Neural cell (in vitro differentiated cells): ENCODE data around the gene SORCS1. TPM values are rescaled to one million over a fixed set of nuclear protein-coding genes. Genes with fewer than 3 reads are reported as not detected.

Experiments used
- H2AFZ ChIP-seq: fragments of 200-600, 300-800 bp; sonication (generic), shearing (Covaris generic); 2 replicates; pipeline ENCODE4 v1.6.0; 2014; ENCODE audit warnings: low read depth, mild to moderate bottlenecking, antibody characterized with exemption, low read length, moderate library complexity
- H3F3A ChIP-seq: fragments of 200-600 bp; shearing (Covaris generic); 2 replicates; pipeline ENCODE4 v1.6.1; 2016; ENCODE audit warnings: mild to moderate bottlenecking, moderate library complexity, mixed read lengths, antibody characterized with exemption, low read length; ENCODE audit not compliant: insufficient read depth, poor library complexity, severe bottlenecking
- H3K27ac ChIP-seq: fragments of 200-600, 300-800 bp; sonication (generic), shearing (Covaris generic); 2 replicates; pipeline ENCODE4 v1.5.1; 2014; ENCODE audit warnings: mild to moderate bottlenecking, low read length, moderate library complexity
- H3K27me3 ChIP-seq: fragments of 300-800, 200-600 bp; sonication (generic), shearing (Covaris generic); 2 replicates; pipeline ENCODE4 v1.6.0; 2014; ENCODE audit warnings: mild to moderate bottlenecking, low read depth, low read length, moderate library complexity; ENCODE audit not compliant: insufficient read depth
- H3K36me3 ChIP-seq: fragments of 300-800, 200-600 bp; sonication (generic), shearing (Covaris generic); 2 replicates; pipeline ENCODE4 v1.5.1; 2014; ENCODE audit warnings: mild to moderate bottlenecking, antibody characterized with exemption, low read length, moderate library complexity; ENCODE audit not compliant: insufficient read depth
- H3K4me2 ChIP-seq: fragments of 300-800, 200-600 bp; sonication (generic), shearing (Covaris generic); 2 replicates; pipeline ENCODE4 v1.6.0; 2014; ENCODE audit warnings: mild to moderate bottlenecking, low read length
- H3K4me3 ChIP-seq: fragments of 300-800, 200-600 bp; sonication (generic), shearing (Covaris generic); 2 replicates; pipeline ENCODE4 v1.5.1; 2014; ENCODE audit warnings: mild to moderate bottlenecking, low read length, moderate library complexity
- H3K79me2 ChIP-seq: fragments of 200-600 bp; shearing (Covaris generic); replicated peaks from 2 replicates; pipeline ENCODE4 v1.6.0; 2014; ENCODE audit warnings: mild to moderate bottlenecking, low read length, moderate library complexity; ENCODE audit not compliant: insufficient read depth
- H3K9ac ChIP-seq: fragments of 300-800, 200-600 bp; sonication (generic), shearing (Covaris generic); 2 replicates; pipeline ENCODE4 v1.6.1; 2016; ENCODE audit warnings: mild to moderate bottlenecking, low read length, mixed read lengths
- H3K9me2 ChIP-seq: fragments of 200-600 bp; shearing (Covaris generic); 2 replicates; pipeline ENCODE4 v1.6.1; 2016; ENCODE audit warnings: mild to moderate bottlenecking, low read length, mixed read lengths; ENCODE audit not compliant: insufficient read depth
- H3K9me3 ChIP-seq: fragments of 200-600, 300-800 bp; sonication (generic), shearing (Covaris generic); 2 replicates; pipeline ENCODE4 v1.6.1; 2016; ENCODE audit warnings: mild to moderate bottlenecking, mixed run types, low read length, moderate library complexity, mixed read lengths
- H4K20me1 ChIP-seq: fragments of 200-600 bp; shearing (Covaris generic); 2 replicates; pipeline ENCODE4 v1.6.1; 2016; ENCODE audit warnings: mild to moderate bottlenecking, mixed run types; ENCODE audit not compliant: insufficient read depth
- CTCF ChIP-seq: fragments of 450-650 bp; IDR thresholded peaks from 2 replicates; pipeline ENCODE4 v1.5.1; 2014; ENCODE audit warnings: antibody characterized with exemption, mild to moderate bottlenecking, moderate library complexity; ENCODE audit not compliant: poor library complexity, severe bottlenecking
- EP300 ChIP-seq: fragments of 450-650 bp; conservative IDR thresholded peaks from 2 replicates; pipeline ENCODE4 v1.6.1; 2014; ENCODE audit warnings: antibody characterized with exemption, mild to moderate bottlenecking, moderate library complexity; ENCODE audit not compliant: poor library complexity, severe bottlenecking
- EZH2 ChIP-seq: fragments of 200-600, 300-800 bp; shearing (Covaris generic), sonication (generic); IDR thresholded peaks from 2 replicates; pipeline ENCODE4 v1.6.1; 2014; ENCODE audit warnings: antibody characterized with exemption, low read length, borderline replicate concordance, mild to moderate bottlenecking; ENCODE audit not compliant: insufficient read depth, poor library complexity, severe bottlenecking
- MXI1 ChIP-seq: fragments of 450-650 bp; conservative IDR thresholded peaks from 2 replicates; pipeline ENCODE4 v1.6.1; 2014; ENCODE audit warnings: antibody characterized with exemption, mild to moderate bottlenecking; ENCODE audit not compliant: poor library complexity, severe bottlenecking
- POLR2AphosphoS5 ChIP-seq: IDR thresholded peaks from 2 replicates; pipeline ENCODE4 v1.6.1; 2012
- RAD21 ChIP-seq: fragments of 450-650 bp; conservative IDR thresholded peaks from 2 replicates; pipeline ENCODE4 v1.6.1; 2014; ENCODE audit warnings: antibody characterized with exemption, mild to moderate bottlenecking, moderate library complexity
- SMC3 ChIP-seq: fragments of 450-650 bp; conservative IDR thresholded peaks from 2 replicates; pipeline ENCODE4 v1.6.1; 2014; ENCODE audit warnings: antibody characterized with exemption, mild to moderate bottlenecking, moderate library complexity; ENCODE audit not compliant: poor library complexity
- TAF1 ChIP-seq: IDR thresholded peaks from 2 replicates; pipeline ENCODE4 v1.6.1; 2012; ENCODE audit warnings: low read depth
- polyA plus RNA-seq: library from polyadenylated mRNA; depleted of rRNA; stranded (reverse); fragments of >200 nt; gene quantifications from 2 replicates; pipeline ENCODE4 v1.2.3, GENCODE V29; 2014
- TF ChIP-seq, protein P1 (sequence below): IDR thresholded peaks from 2 replicates; pipeline ENCODE4 v1.6.1; 2012; ENCODE audit warnings: borderline replicate concordance

Gene SORCS1
- polyA plus RNA-seq, 1 donor from 2014 or later: 27.0 TPM

DNA sequence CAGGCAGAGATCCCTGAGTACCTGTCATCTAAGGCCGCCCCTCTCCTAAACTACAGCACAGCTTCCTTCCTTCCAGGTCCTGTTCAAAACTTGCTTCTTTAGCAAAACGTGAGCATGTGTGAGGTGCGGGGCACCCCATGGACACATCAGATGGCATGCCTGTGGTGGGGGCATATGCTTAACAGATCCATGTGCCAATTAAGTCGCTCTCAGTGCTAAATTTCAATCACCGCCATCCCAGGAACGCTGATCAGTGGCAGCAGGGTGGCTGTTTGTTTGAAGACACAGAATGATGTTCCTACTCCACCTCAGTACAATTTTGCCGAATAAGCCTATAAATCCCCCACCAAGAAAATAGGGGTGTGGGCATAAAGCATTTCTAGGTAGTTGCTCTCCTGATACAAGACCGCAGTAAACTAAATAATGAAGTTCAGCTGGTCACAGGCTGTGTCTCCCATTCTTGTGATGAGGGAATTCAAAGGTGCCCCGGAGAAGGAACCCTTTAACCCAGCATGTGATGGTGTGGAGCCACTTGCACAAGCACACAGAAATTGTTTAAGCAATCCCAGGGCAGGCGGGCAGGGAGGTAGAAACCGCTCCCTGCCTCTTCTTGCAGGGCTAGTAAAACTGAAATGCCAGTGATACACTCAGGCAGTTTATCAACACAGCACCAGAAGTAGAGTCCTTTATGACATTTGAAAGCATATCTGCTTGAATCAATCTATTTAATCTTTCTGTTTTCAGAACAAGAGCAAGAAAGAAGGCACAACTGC is 205.7 kb downstream of the SORCS1 start:
- Histone ChIP-seq H3K36me3 (no peaks in the 10 kb centered on the region), H2AFZ (no peak overlapping the region), H3K9ac (no peak overlapping the region), H3K27ac (no peak overlapping the region), H3K9me2 (no peaks in the 10 kb centered on the region), H3K4me3 (no peak overlapping the region), H3K9me3 (no peaks in the 10 kb centered on the region), H3K27me3 (no peaks in the 10 kb centered on the region), H3K79me2 (no peaks in the 10 kb centered on the region), H3K4me2 (no peak overlapping the region), H4K20me1 (no peaks in the 10 kb centered on the region), H3F3A (no peaks in the 10 kb centered on the region)
- TF ChIP-seq, protein P1, sequence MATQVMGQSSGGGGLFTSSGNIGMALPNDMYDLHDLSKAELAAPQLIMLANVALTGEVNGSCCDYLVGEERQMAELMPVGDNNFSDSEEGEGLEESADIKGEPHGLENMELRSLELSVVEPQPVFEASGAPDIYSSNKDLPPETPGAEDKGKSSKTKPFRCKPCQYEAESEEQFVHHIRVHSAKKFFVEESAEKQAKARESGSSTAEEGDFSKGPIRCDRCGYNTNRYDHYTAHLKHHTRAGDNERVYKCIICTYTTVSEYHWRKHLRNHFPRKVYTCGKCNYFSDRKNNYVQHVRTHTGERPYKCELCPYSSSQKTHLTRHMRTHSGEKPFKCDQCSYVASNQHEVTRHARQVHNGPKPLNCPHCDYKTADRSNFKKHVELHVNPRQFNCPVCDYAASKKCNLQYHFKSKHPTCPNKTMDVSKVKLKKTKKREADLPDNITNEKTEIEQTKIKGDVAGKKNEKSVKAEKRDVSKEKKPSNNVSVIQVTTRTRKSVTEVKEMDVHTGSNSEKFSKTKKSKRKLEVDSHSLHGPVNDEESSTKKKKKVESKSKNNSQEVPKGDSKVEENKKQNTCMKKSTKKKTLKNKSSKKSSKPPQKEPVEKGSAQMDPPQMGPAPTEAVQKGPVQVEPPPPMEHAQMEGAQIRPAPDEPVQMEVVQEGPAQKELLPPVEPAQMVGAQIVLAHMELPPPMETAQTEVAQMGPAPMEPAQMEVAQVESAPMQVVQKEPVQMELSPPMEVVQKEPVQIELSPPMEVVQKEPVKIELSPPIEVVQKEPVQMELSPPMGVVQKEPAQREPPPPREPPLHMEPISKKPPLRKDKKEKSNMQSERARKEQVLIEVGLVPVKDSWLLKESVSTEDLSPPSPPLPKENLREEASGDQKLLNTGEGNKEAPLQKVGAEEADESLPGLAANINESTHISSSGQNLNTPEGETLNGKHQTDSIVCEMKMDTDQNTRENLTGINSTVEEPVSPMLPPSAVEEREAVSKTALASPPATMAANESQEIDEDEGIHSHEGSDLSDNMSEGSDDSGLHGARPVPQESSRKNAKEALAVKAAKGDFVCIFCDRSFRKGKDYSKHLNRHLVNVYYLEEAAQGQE: no peak
- TF ChIP-seq EZH2 (no peak), RAD21 (no peak), POLR2AphosphoS5 (no peak), SMC3 (no peak), TAF1 (no peak), EP300 (no peak), MXI1 (no peak), CTCF (no peak)

- no peak overlapping the region for H3K4me2 ChIP-seq
- no peaks in the 10 kb centered on the region for H3K27me3 ChIP-seq
- TF ChIP-seq SMC3 (no peak), EP300 (no peak), MXI1 (no peak), POLR2AphosphoS5 (no peak), TAF1 (no peak), RAD21 (no peak), CTCF (no peak), EZH2 (no peak)
- TF ChIP-seq, protein P1: no peak
- H3K9ac ChIP-seq: no peak overlapping the region
- H3K4me3 ChIP-seq: no peak overlapping the region
- no peak overlapping the region for H3K27ac ChIP-seq
- no peaks in the 10 kb centered on the region for H3K36me3 ChIP-seq
- H3K9me2 ChIP-seq: no peaks in the 10 kb centered on the region
- no peaks in the 10 kb centered on the region for H3K9me3 ChIP-seq
- no peak overlapping the region for H2AFZ ChIP-seq
- no peaks in the 10 kb centered on the region for H3F3A ChIP-seq
- no peaks in the 10 kb centered on the region for H4K20me1 ChIP-seq
- no peaks in the 10 kb centered on the region for H3K79me2 ChIP-seq
These were observed 206.5 kb downstream of the SORCS1 start for GRCh38 chr10:106957823-106958588.
